ES-I3 (cell line): Measurements from ENCODE around the gene GALNT9.

Experiments
- H3K36me3 ChIP-seq: 2 replicates; pipeline ENCODE4 v1.6.1; 2013; ENCODE audit warnings: mild to moderate bottlenecking, low read length, control low read depth, moderate library complexity; ENCODE audit not compliant: insufficient read depth
- H3K4me1 ChIP-seq: 2 replicates; pipeline ENCODE4 v1.6.1; 2013; ENCODE audit warnings: mild to moderate bottlenecking, control low read depth, low read length; ENCODE audit not compliant: insufficient read depth
- H3K9ac ChIP-seq: 2 replicates; pipeline ENCODE4 v1.6.1; 2013; ENCODE audit warnings: low read depth, mild to moderate bottlenecking, low read length, moderate library complexity
- H3K9me3 ChIP-seq: 2 replicates; pipeline ENCODE4 v1.6.1; 2013; ENCODE audit warnings: mild to moderate bottlenecking, low read length, moderate library complexity; ENCODE audit not compliant: control insufficient read depth, insufficient read depth

GALNT9 gene

GRCh38 chr12:132328282-132329029 is 933 bp downstream of the GALNT9 start:
- H3K9me3 ChIP-seq, result no peaks in the 10 kb centered on the region
- H3K9ac ChIP-seq, result no peak overlapping the region
- H3K4me1 ChIP-seq, result peaks cover 8% of the 10 kb centered on the region; the same call in 1 of the 2 replicates
- H3K36me3 ChIP-seq, result no peaks in the 10 kb centered on the region

- H3K9ac ChIP-seq, result no peak overlapping the region; the same call in 1 of the 2 replicates
- H3K9me3 ChIP-seq, result no peaks in the 10 kb centered on the region
- H3K4me1 ChIP-seq, result peaks cover 8% of the 10 kb centered on the region; the same call in 1 of the 2 replicates
- H3K36me3 ChIP-seq, result no peaks in the 10 kb centered on the region
Observed at GRCh38 chr12:132327336-132328171, 1.8 kb downstream of the GALNT9 start.

GRCh38 chr12:132326646-132327045 is 2.7 kb downstream of the GALNT9 start:
- Histone ChIP-seq H3K9ac (no peak overlapping the region), H3K36me3 (no peaks in the 10 kb centered on the region), H3K4me1 (peaks cover 8% of the 10 kb centered on the region; the same call in 1 of the 2 replicates), H3K9me3 (no peaks in the 10 kb centered on the region)

GRCh38 chr12:132325733-132326130 is 3.7 kb downstream of the GALNT9 start:
- no peak overlapping the region for H3K9ac ChIP-seq
- no peaks in the 10 kb centered on the region for H3K9me3 ChIP-seq
- peaks cover 8% of the 10 kb centered on the region; the same call in 1 of the 2 replicates for H3K4me1 ChIP-seq
- no peaks in the 10 kb centered on the region for H3K36me3 ChIP-seq

- Histone ChIP-seq H3K9me3 (no peaks in the 10 kb centered on the region), H3K4me1 (peaks cover 8% of the 10 kb centered on the region; the same call in 1 of the 2 replicates), H3K9ac (no peak overlapping the region), H3K36me3 (no peaks in the 10 kb centered on the region)
Observed at GRCh38 chr12:132324841-132325732, 4.3 kb downstream of the GALNT9 start.

GRCh38 chr12:132324173-132324572 is 5.2 kb downstream of the GALNT9 start:
- Histone ChIP-seq H3K9me3 (no peaks in the 10 kb centered on the region), H3K36me3 (no peaks in the 10 kb centered on the region), H3K4me1 (peaks cover 8% of the 10 kb centered on the region; the same call in 1 of the 2 replicates), H3K9ac (no peak overlapping the region)

- no peaks in the 10 kb centered on the region for H3K36me3 ChIP-seq
Observed at GRCh38 chr12:132323171-132324010, 6.0 kb downstream of the GALNT9 start.

GRCh38 chr12:132322206-132323132 is 6.9 kb downstream of the GALNT9 start:
- H3K36me3 ChIP-seq, result no peaks in the 10 kb centered on the region
- H3K9me3 ChIP-seq, result no peaks in the 10 kb centered on the region
- H3K4me1 ChIP-seq, result peaks cover 8% of the 10 kb centered on the region; the same call in 1 of the 2 replicates
- H3K9ac ChIP-seq, result no peak overlapping the region

More at GRCh38 chr12:132323171-132324010, 6.0 kb downstream of the GALNT9 start:
- H3K4me1 ChIP-seq, result peaks cover 8% of the 10 kb centered on the region; the same call in 1 of the 2 replicates
- no peak overlapping the region for H3K9ac ChIP-seq
- H3K9me3 ChIP-seq, result no peaks in the 10 kb centered on the region

GRCh38 chr12:132321321-132322118 is 7.9 kb downstream of the GALNT9 start:
- Histone ChIP-seq H3K9ac (no peak overlapping the region), H3K36me3 (no peaks in the 10 kb centered on the region), H3K9me3 (no peaks in the 10 kb centered on the region), H3K4me1 (0 out of 2 replicates have a peak, but pooled peaks cover 3% of the 10 kb centered on the region)

- no peak overlapping the region for H3K9ac ChIP-seq
- H3K4me1 ChIP-seq, result no peaks in the 10 kb centered on the region
- no peaks in the 10 kb centered on the region for H3K9me3 ChIP-seq
- no peaks in the 10 kb centered on the region for H3K36me3 ChIP-seq
Observed at GRCh38 chr12:132320767-132321211, 8.6 kb downstream of the GALNT9 start.

GRCh38 chr12:132319991-132320570 is 9.3 kb downstream of the GALNT9 start:
- Histone ChIP-seq H3K9me3 (no peaks in the 10 kb centered on the region), H3K9ac (no peak overlapping the region), H3K36me3 (no peaks in the 10 kb centered on the region), H3K4me1 (no peaks in the 10 kb centered on the region)
